ENCODE data around the gene NCBP2. TPM values are rescaled to one million over a fixed set of nuclear protein-coding genes. Genes with fewer than 3 reads are reported as not detected.
A peak's percentile ranks its signal among the peaks of the same experiment; 100 is the strongest.
"Not testable (repeated sequence)": the region's sequence is repeated elsewhere in the genome, so short reads cannot be mapped to it uniquely, and the experiment has no call there.

Gene NCBP2
- total RNA-seq, 1 donor from 2014 or later: 49.4 TPM

GRCh38 chr3:196947860-196948441, 5.6 kb upstream of the NCBP2 start:
- H3K4me3 ChIP-seq (ENCODE audit: low read depth, low read length): no peak overlapping the region
- no peak for DNase-seq (ENCODE audit: low read depth)
- TF ChIP-seq, protein P1, sequence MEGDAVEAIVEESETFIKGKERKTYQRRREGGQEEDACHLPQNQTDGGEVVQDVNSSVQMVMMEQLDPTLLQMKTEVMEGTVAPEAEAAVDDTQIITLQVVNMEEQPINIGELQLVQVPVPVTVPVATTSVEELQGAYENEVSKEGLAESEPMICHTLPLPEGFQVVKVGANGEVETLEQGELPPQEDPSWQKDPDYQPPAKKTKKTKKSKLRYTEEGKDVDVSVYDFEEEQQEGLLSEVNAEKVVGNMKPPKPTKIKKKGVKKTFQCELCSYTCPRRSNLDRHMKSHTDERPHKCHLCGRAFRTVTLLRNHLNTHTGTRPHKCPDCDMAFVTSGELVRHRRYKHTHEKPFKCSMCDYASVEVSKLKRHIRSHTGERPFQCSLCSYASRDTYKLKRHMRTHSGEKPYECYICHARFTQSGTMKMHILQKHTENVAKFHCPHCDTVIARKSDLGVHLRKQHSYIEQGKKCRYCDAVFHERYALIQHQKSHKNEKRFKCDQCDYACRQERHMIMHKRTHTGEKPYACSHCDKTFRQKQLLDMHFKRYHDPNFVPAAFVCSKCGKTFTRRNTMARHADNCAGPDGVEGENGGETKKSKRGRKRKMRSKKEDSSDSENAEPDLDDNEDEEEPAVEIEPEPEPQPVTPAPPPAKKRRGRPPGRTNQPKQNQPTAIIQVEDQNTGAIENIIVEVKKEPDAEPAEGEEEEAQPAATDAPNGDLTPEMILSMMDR (conservative IDR thresholded peaks at IDR 0.05; ENCODE audit: low read depth, low read length): no peak

DNA sequence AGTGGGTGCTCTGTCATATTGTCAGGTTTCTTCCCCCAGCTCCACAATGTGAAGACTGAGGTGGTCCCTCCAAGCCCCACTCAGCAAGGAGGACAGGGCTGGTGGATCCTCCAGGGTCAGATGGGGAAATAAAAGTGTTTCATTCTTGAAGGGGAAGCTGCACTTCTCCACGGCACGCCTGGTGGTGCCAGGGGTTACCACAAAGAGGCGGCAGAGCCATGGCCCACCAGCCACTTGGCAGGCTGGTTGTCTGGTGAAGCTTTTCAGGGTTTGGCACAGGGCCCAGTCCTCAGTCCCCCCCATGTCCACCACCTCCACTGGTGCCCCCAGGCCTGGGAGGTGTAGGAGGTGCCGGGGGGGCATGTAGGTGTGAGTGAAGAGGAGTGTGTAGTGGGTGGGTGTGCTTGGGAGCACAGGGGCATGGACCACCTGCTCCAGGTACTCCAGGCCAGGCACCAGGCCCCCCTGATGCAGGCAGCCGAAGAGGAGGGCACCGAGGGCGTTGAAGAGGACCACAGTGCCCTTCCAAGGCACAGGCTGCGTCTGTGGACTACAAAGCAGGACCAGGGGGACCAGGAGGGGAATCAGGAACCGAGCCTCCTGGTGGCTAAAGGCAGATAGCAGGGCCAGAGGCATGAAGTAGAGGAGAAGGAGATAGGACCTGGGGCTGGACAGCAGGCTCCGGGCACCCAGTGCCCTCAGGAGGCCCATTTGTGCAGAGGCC, 5.0 kb upstream of the NCBP2 start:
- no peak for DNase-seq (ENCODE audit: low read depth)
- TF ChIP-seq, protein P1 (conservative IDR thresholded peaks at IDR 0.05; ENCODE audit: low read depth, low read length): peak; percentile 22
- no peak overlapping the region for H3K4me3 ChIP-seq (ENCODE audit: low read depth, low read length)

DNA sequence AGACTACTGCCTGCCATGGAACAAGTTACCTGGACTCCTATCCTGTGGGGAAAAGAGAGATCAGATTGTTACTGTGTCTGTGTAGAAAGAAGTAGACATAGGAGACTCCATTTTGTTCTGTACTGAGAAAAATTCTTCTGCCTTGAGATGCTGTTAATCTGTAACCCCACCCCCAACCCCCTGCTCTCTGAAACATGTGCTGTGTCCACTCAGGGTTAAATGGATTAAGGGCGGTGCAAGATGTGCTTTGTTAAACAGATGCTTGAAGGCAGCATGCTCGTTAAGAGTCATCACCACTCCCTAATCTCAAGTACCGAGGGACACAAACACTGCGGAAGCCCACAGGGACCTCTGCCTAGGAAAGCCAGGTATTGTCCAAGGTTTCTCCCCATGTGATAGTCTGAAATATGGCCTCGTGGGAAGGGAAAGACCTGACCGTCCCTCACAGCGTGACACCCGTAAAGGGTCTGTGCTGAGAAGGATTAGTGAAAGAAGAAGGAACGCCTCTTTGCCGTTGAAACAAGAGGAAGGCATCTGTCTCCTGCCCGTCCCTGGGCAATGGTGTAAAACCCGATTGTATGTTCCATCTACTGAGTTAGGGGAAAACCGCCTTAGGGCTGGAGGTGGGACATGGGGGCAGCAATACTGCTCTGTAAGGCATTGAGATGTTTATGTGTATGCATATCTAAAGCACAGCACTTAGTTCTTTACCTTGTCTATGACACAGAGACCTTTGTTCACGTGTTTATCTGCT, 1.9 kb upstream of the NCBP2 start:
- peak overlapping the region; percentile 82 for H3K4me3 ChIP-seq (ENCODE audit: low read depth, low read length)
- DNase-seq (ENCODE audit: low read depth): not testable (repeated sequence)

- no peak for DNase-seq (ENCODE audit: low read depth)
- TF ChIP-seq, protein P1 (conservative IDR thresholded peaks at IDR 0.05; ENCODE audit: low read depth, low read length): no peak
- peak overlapping the region; percentile 82 for H3K4me3 ChIP-seq (ENCODE audit: low read depth, low read length)
Measured at GRCh38 chr3:196942915-196943277, 568 bp upstream of the NCBP2 start.

DNA sequence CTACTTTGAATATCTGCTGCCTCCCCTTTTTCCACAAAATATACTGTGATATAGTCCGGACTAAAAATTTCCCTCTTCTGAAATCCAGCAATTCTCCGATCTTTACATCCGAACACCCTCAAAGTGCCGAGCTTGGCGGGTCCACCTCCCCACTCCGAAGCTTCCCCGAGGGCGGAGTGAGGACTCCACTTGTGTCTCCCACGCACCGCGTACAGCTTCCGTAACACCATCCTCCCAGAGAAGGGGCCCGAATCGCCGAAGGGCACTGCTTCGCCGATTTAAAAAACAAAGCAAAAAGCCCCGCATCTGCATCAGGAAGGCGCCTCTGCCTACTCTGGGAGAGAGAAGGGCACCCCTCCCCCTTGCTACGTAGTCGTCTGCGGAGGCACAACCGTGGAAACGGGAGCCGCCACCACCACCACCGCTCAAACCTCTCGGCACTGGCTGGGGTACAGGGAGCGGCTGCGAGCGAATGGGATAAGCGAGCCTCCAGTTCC, 551 bp downstream of the NCBP2 start:
- TF ChIP-seq, protein P1 (conservative IDR thresholded peaks at IDR 0.05; ENCODE audit: low read depth, low read length): no peak
- H3K4me3 ChIP-seq (ENCODE audit: low read depth, low read length): peak overlapping the region; percentile 82
- DNase-seq (ENCODE audit: low read depth): peak; percentile 7

GRCh38 chr3:196938576-196938975, 3.8 kb downstream of the NCBP2 start:
- TF ChIP-seq, protein P1 (conservative IDR thresholded peaks at IDR 0.05; ENCODE audit: low read depth, low read length): no peak
- DNase-seq (ENCODE audit: low read depth): no peak
- H3K4me3 ChIP-seq (ENCODE audit: low read depth, low read length): no peak overlapping the region

DNA sequence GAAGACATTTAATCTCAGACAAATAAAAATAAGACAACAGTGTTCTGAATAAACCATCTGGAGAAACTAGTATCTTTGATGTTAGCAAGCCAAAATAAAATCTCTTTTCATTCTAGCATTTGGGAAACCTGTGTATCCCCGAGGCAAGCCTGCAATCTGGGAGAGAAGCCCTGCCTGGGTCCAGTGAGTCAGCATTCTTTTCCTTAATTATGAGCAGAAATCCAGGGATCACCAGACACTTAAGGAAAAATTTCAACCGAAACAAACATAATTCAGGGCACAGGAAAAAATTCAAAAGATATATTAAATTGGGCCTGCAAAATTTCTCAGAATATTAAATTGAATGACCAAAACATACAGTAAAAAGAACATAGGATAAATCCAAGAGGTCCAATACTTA, 4.2 kb downstream of the NCBP2 start:
- DNase-seq (ENCODE audit: low read depth): no peak
- TF ChIP-seq, protein P1 (conservative IDR thresholded peaks at IDR 0.05; ENCODE audit: low read depth, low read length): no peak
- no peak overlapping the region for H3K4me3 ChIP-seq (ENCODE audit: low read depth, low read length)

All from epithelial cell of proximal tubule (primary cell).